Measurements from ENCODE around the gene CSK.

DNA sequence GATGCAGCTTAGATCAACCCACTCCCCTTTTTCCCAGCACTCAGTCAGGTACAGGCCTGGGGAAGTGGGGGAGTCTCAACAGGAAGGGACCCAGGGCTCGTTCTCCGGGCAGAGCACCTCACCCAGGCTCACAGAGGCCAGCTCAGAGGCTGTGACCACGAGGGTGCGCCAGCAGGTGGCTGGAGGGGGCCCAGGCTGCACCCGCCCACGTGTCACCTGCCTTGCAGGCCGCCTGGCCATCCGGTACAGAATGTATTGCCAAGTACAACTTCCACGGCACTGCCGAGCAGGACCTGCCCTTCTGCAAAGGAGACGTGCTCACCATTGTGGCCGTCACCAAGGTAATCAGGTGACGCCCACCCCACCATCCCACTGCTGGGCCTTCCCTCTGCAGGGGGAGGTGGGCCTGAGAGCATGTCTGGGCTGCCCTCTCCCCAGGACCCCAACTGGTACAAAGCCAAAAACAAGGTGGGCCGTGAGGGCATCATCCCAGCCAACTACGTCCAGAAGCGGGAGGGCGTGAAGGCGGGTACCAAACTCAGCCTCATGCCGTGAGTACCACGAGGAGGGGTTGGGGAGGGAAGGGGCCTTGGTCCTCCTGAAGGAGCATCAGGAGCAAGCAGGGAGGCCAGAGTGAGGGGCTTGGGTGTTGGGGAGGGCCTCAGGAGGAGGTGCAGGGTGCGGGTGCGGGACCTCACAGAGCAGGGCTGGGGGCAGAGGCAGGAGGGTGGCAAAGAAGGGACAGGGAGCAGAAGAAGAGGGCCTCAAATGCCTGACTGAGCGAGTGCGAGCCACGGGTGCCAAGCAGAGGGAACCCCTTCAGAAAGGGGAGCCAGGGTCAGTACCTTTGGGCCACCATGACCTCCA lies 16.7 kb downstream of the CSK start:
- TF ChIP-seq, protein P1, sequence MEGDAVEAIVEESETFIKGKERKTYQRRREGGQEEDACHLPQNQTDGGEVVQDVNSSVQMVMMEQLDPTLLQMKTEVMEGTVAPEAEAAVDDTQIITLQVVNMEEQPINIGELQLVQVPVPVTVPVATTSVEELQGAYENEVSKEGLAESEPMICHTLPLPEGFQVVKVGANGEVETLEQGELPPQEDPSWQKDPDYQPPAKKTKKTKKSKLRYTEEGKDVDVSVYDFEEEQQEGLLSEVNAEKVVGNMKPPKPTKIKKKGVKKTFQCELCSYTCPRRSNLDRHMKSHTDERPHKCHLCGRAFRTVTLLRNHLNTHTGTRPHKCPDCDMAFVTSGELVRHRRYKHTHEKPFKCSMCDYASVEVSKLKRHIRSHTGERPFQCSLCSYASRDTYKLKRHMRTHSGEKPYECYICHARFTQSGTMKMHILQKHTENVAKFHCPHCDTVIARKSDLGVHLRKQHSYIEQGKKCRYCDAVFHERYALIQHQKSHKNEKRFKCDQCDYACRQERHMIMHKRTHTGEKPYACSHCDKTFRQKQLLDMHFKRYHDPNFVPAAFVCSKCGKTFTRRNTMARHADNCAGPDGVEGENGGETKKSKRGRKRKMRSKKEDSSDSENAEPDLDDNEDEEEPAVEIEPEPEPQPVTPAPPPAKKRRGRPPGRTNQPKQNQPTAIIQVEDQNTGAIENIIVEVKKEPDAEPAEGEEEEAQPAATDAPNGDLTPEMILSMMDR (IDR thresholded peaks at IDR 0.05): peak in 3 of 7 experiments; percentile 20 to 53 (median 39)
- no peak for TF ChIP-seq EP300 (IDR thresholded peaks at IDR 0.05)
- peak in 1 of 3 donors; percentile 50 for TF ChIP-seq POLR2AphosphoS5 (IDR thresholded peaks at IDR 0.05)
